HG02885 (cell line): ENCODE measurements around the gene KRTAP10-12.
"Not testable (repeated sequence)": the region's sequence is repeated elsewhere in the genome, so short reads cannot be mapped to it uniquely, and the experiment has no call there.

Experiments
- ATAC-seq: cut with Tn5 transposase; IDR thresholded peaks from one replicate; pipeline ENCODE4 v1.9.1; 2021; ENCODE audit warnings: mild to moderate bottlenecking; ENCODE audit not compliant: unreplicated experiment, poor library complexity

KRTAP10-12 gene

GRCh38 chr21:44697172-44697810 is at the start of gene KRTAP10-12:
TSS of gene KRTAP10-12 (plus strand) at chr21:44697172. CDS start at chr21:44697202, 30 bp downstream.
- ATAC-seq: not testable (repeated sequence)

GRCh38 chr21:44647222-44647552 is 49.8 kb upstream of the KRTAP10-12 start:
- ATAC-seq: no peak

- ATAC-seq: no peak
These were observed 48.2 kb upstream of the KRTAP10-12 start for GRCh38 chr21:44648557-44649311.

- no peak for ATAC-seq
These were observed 47.4 kb upstream of the KRTAP10-12 start for GRCh38 chr21:44649521-44650100.

- ATAC-seq: no peak
These were observed 46.6 kb upstream of the KRTAP10-12 start for GRCh38 chr21:44650265-44650972.

- no peak for ATAC-seq
These were observed 45.8 kb upstream of the KRTAP10-12 start for GRCh38 chr21:44650973-44651675.

- ATAC-seq: no peak
These were observed 43.8 kb upstream of the KRTAP10-12 start for GRCh38 chr21:44653123-44653522.

GRCh38 chr21:44653656-44654575 is 43.1 kb upstream of the KRTAP10-12 start:
- no peak for ATAC-seq

GRCh38 chr21:44654576-44655175 is 42.3 kb upstream of the KRTAP10-12 start, which contains the start of gene KRTAP12-4:
TSS of gene KRTAP12-4 (minus strand) at chr21:44654659. CDS start at chr21:44654614, 45 bp downstream.
- no peak for ATAC-seq

- ATAC-seq: no peak
These were observed 40.1 kb upstream of the KRTAP10-12 start for GRCh38 chr21:44656868-44657267.

GRCh38 chr21:44657635-44658540 is 39.1 kb upstream of the KRTAP10-12 start, which contains the start of gene KRTAP12-3:
TSS of gene KRTAP12-3 (plus strand) at chr21:44657932. CDS start at chr21:44657980, 48 bp downstream.
- ATAC-seq: no peak

- ATAC-seq: no peak
These were observed 38.4 kb upstream of the KRTAP10-12 start for GRCh38 chr21:44658541-44658910.

GRCh38 chr21:44658913-44659595 is 37.9 kb upstream of the KRTAP10-12 start:
- ATAC-seq: no peak

- ATAC-seq: not testable (repeated sequence)
These were observed 35.4 kb upstream of the KRTAP10-12 start for GRCh38 chr21:44661567-44661966.

GRCh38 chr21:44664691-44665090 is 32.3 kb upstream of the KRTAP10-12 start:
- no peak for ATAC-seq

- ATAC-seq: no peak
These were observed 30.3 kb upstream of the KRTAP10-12 start, which contains the start of gene KRTAP12-2 for GRCh38 chr21:44666401-44667320. TSS of gene KRTAP12-2 (minus strand) at chr21:44666927. CDS start at chr21:44666886, 41 bp downstream.
